ENCODE results near the gene ABHD17C.

DNA sequence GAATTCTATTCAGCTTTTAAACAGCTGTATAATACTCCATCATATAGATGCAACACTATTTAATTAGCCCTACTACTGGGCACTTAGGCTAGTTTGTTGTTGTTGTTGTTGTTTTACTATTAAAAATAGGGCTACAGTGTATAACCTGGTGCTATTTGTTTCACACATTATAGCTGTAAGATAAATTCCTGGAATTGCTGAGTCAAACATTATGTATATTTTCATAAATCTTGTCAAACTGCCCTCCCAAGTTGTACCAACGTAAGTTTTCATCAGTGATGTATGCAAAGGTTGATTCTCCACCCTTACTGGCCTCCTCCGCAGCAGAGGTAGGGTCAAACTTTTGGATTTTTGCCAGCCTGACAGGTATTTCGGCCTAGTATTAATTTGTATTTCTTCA, 80.2 kb downstream of the ABHD17C start:
- TF ChIP-seq, protein P1, sequence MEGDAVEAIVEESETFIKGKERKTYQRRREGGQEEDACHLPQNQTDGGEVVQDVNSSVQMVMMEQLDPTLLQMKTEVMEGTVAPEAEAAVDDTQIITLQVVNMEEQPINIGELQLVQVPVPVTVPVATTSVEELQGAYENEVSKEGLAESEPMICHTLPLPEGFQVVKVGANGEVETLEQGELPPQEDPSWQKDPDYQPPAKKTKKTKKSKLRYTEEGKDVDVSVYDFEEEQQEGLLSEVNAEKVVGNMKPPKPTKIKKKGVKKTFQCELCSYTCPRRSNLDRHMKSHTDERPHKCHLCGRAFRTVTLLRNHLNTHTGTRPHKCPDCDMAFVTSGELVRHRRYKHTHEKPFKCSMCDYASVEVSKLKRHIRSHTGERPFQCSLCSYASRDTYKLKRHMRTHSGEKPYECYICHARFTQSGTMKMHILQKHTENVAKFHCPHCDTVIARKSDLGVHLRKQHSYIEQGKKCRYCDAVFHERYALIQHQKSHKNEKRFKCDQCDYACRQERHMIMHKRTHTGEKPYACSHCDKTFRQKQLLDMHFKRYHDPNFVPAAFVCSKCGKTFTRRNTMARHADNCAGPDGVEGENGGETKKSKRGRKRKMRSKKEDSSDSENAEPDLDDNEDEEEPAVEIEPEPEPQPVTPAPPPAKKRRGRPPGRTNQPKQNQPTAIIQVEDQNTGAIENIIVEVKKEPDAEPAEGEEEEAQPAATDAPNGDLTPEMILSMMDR (IDR thresholded peaks at IDR 0.05): no peak
- no peak for TF ChIP-seq POLR2A (IDR thresholded peaks at IDR 0.05)

Measured in vagina (tissue), 2 donors.